Prostate gland (tissue), 2 donors: ENCODE measurements around the gene DNAH12.

Source experiments
- POLR2A ChIP-seq: fragments of 450-650 bp; IDR thresholded peaks from one replicate; pipeline ENCODE4 v1.6.1; 2016; ENCODE audit warnings: antibody characterized with exemption, mild to moderate bottlenecking
- TF ChIP-seq, protein P1 (sequence below), 4 experiments: fragments of 200-600 bp in 2 of 4; fragments of 450-650 bp in 2 of 4; sonication (generic) in 2 of 4; IDR thresholded peaks; 1 replicate in 3 of 4; 2 replicates in 1 of 4; pipeline ENCODE4 v1.5.1; 2016 to 2019; ENCODE audit warnings: antibody characterized with exemption in 4 of 4, mild to moderate bottlenecking in 2 of 4, moderate library complexity in 2 of 4

DNA sequence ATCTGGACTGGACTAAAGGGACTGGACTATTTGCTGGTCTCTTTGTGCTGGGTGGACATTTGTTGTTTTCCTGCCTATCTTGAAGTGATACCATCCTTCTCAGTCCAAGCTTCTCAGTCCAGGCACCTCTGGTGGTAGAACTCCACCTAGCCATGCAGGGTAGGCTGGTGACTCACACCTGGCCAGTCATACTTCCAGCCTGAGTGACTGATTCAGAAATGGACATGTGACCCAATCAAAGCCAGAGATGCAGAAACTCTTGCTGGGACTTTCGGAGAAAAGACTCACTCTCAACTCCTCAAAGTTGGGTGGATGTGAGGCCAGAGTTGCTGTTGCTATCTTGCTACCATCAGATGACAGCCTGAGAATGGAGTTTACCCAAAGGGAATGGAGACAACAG, 246.1 kb downstream of the DNAH12 start:
- TF ChIP-seq, protein P1, sequence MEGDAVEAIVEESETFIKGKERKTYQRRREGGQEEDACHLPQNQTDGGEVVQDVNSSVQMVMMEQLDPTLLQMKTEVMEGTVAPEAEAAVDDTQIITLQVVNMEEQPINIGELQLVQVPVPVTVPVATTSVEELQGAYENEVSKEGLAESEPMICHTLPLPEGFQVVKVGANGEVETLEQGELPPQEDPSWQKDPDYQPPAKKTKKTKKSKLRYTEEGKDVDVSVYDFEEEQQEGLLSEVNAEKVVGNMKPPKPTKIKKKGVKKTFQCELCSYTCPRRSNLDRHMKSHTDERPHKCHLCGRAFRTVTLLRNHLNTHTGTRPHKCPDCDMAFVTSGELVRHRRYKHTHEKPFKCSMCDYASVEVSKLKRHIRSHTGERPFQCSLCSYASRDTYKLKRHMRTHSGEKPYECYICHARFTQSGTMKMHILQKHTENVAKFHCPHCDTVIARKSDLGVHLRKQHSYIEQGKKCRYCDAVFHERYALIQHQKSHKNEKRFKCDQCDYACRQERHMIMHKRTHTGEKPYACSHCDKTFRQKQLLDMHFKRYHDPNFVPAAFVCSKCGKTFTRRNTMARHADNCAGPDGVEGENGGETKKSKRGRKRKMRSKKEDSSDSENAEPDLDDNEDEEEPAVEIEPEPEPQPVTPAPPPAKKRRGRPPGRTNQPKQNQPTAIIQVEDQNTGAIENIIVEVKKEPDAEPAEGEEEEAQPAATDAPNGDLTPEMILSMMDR (IDR thresholded peaks at IDR 0.05), result no peak
- TF ChIP-seq POLR2A, result no peak
